ENCODE results near the gene TLE4. TPM values are rescaled to one million over a fixed set of nuclear protein-coding genes. Genes with fewer than 3 reads are reported as not detected.
"Not testable (repeated sequence)": the region's sequence is repeated elsewhere in the genome, so short reads cannot be mapped to it uniquely, and the experiment has no call there.

Gene TLE4
- total RNA-seq, 4 donors from 2014 or later = 19.3 to 87.5 (median 41.5) TPM

GRCh38 chr9:79603222-79603920 lies 31.6 kb downstream of the TLE4 start:
- intact Hi-C loops (cut with DNase I; ENCODE audit: low total_unique reads) = no loop called here
- Histone ChIP-seq H3K27ac (no peak overlapping the region), H3K9me3 (peaks cover 0 to 4% of the 10 kb centered on the region in 2 donors), H3K27me3 (no peaks in the 10 kb centered on the region), H3K4me3 (no peak overlapping the region), H3K36me3 (no peaks in the 10 kb centered on the region), H3K4me1 (peaks cover 0 to 5% (median 0%) of the 10 kb centered on the region in 4 donors)
- DNase-seq = no peak
- no peak for TF ChIP-seq EP300 (IDR thresholded peaks at IDR 0.05; ENCODE audit: low read depth)
- in situ Hi-C loops (cut with MboI; ENCODE audit: low pct_ligation_motif_present in 1 of 4, low pct_unique_long_range_greater_than_20kb in 1 of 4, low sequenced_read_pairs in 3 of 4) = no loop called here
- 94 to 96% methylated on average over 2 to 3 of the region's 3 CpGs for WGBS, 2 donors (ENCODE audit: low coverage in 1 of 2)

GRCh38 chr9:79604149-79604548 lies 32.4 kb downstream of the TLE4 start:
- intact Hi-C loops (cut with DNase I; ENCODE audit: low total_unique reads) (no loop called here), in situ Hi-C loops (cut with MboI; ENCODE audit: low pct_ligation_motif_present in 1 of 4, low pct_unique_long_range_greater_than_20kb in 1 of 4, low sequenced_read_pairs in 3 of 4) (no loop called here)
- no peaks in the 10 kb centered on the region for H3K36me3 ChIP-seq
- H3K4me3 ChIP-seq = no peak overlapping the region
- H3K27ac ChIP-seq = no peak overlapping the region
- H3K27me3 ChIP-seq = no peaks in the 10 kb centered on the region
- no peak for DNase-seq
- peaks cover 0 to 5% (median 0%) of the 10 kb centered on the region in 4 donors for H3K4me1 ChIP-seq
- peaks cover 0 to 4% of the 10 kb centered on the region in 2 donors for H3K9me3 ChIP-seq
- TF ChIP-seq POLR2AphosphoS5 (IDR thresholded peaks at IDR 0.05) (no peak), CTCF (IDR thresholded peaks at IDR 0.05) (no peak), EP300 (IDR thresholded peaks at IDR 0.05; ENCODE audit: low read depth) (no peak), POLR2A (IDR thresholded peaks at IDR 0.05) (no peak)

- peaks cover 0 to 4% of the 10 kb centered on the region in 2 donors for H3K9me3 ChIP-seq
- H3K4me3 ChIP-seq = no peak overlapping the region
- no peak for TF ChIP-seq CTCF (IDR thresholded peaks at IDR 0.05)
- TF ChIP-seq POLR2A (IDR thresholded peaks at IDR 0.05) = no peak
- TF ChIP-seq POLR2AphosphoS5 (IDR thresholded peaks at IDR 0.05) = no peak
- no peak for TF ChIP-seq EP300 (IDR thresholded peaks at IDR 0.05; ENCODE audit: low read depth)
- DNase-seq = no peak
- H3K36me3 ChIP-seq = no peaks in the 10 kb centered on the region
- H3K27me3 ChIP-seq = no peaks in the 10 kb centered on the region
- intact Hi-C loops (cut with DNase I; ENCODE audit: low total_unique reads) = no loop called here
- H3K27ac ChIP-seq = no peak overlapping the region
- in situ Hi-C loops (cut with MboI; ENCODE audit: low pct_ligation_motif_present in 1 of 4, low pct_unique_long_range_greater_than_20kb in 1 of 4, low sequenced_read_pairs in 3 of 4) = no loop called here
- WGBS, 2 donors (ENCODE audit: low coverage in 1 of 2) = 71 to 80% methylated on average over 5 of the region's 5 CpGs
- peaks cover 0 to 10% (median 3%) of the 10 kb centered on the region in 4 donors for H3K4me1 ChIP-seq
Measured at GRCh38 chr9:79604921-79605562, 33.3 kb downstream of the TLE4 start.

- H3K4me1 ChIP-seq = peaks cover 4 to 25% (median 12%) of the 10 kb centered on the region in 4 donors
- H3K36me3 ChIP-seq; H3K4me3 ChIP-seq; H3K27me3 ChIP-seq; in situ Hi-C loops (cut with MboI; ENCODE audit: low pct_ligation_motif_present in 1 of 4, low pct_unique_long_range_greater_than_20kb in 1 of 4, low sequenced_read_pairs in 3 of 4); H3K9me3 ChIP-seq; H3K27ac ChIP-seq; intact Hi-C loops (cut with DNase I; ENCODE audit: low total_unique reads); DNase-seq: not testable (repeated sequence)
- 83 to 100% methylated on average over 1 of the region's 1 CpG for WGBS, 2 donors (ENCODE audit: low coverage in 1 of 2)
Measured at GRCh38 chr9:79606529-79606928, 34.8 kb downstream of the TLE4 start.

- intact Hi-C loops (cut with DNase I; ENCODE audit: low total_unique reads) = no loop called here
- WGBS, 2 donors (ENCODE audit: low coverage in 1 of 2) = 50 to 71% methylated on average over 1 of the region's 1 CpG
- Histone ChIP-seq H3K27me3 (no peaks in the 10 kb centered on the region), H3K27ac (no peak overlapping the region), H3K9me3 (no peaks in the 10 kb centered on the region), H3K4me3 (no peak overlapping the region), H3K4me1 (peaks cover 6 to 39% (median 16%) of the 10 kb centered on the region in 4 donors), H3K36me3 (no peaks in the 10 kb centered on the region)
- no peak for DNase-seq
- no peak for TF ChIP-seq POLR2AphosphoS5 (IDR thresholded peaks at IDR 0.05)
- no peak for TF ChIP-seq CTCF (IDR thresholded peaks at IDR 0.05)
- no peak for TF ChIP-seq EP300 (IDR thresholded peaks at IDR 0.05; ENCODE audit: low read depth)
- TF ChIP-seq POLR2A (IDR thresholded peaks at IDR 0.05) = no peak
- in situ Hi-C loops (cut with MboI; ENCODE audit: low pct_ligation_motif_present in 1 of 4, low pct_unique_long_range_greater_than_20kb in 1 of 4, low sequenced_read_pairs in 3 of 4) = no loop called here
Measured at GRCh38 chr9:79609468-79610018, 37.8 kb downstream of the TLE4 start.
